GM18498 (cell line): Measurements from ENCODE around the gene GPR160.

Source experiments
- ATAC-seq: cut with Tn5 transposase; IDR thresholded peaks from one replicate; pipeline ENCODE4 v1.9.1; 2021; ENCODE audit warnings: mild to moderate bottlenecking, moderate library complexity; ENCODE audit not compliant: unreplicated experiment

The GPR160 gene

GRCh38 chr3:170063691-170064090 is 25.9 kb downstream of the GPR160 start:
- ATAC-seq, result no peak

DNA sequence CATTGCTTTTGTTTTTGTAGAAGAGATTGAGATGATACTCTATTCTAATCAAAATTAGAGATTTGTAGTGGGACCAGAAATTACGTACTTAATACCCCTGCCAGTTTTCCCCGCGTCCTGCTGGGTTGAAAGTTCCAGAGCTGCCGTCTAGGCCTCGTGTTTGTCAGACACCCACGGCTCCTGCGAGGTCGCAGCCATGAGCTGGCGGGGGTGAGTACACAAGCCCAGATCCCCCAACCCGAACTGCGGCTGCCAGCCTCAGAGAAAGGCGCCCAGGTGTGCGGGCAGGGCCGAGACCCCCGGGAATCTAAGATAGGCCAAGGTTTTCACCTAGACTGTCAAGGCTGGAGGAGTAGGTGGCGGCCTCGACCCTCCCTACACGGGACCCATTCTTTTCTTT is 26.3 kb downstream of the GPR160 start:
- no peak for ATAC-seq

DNA sequence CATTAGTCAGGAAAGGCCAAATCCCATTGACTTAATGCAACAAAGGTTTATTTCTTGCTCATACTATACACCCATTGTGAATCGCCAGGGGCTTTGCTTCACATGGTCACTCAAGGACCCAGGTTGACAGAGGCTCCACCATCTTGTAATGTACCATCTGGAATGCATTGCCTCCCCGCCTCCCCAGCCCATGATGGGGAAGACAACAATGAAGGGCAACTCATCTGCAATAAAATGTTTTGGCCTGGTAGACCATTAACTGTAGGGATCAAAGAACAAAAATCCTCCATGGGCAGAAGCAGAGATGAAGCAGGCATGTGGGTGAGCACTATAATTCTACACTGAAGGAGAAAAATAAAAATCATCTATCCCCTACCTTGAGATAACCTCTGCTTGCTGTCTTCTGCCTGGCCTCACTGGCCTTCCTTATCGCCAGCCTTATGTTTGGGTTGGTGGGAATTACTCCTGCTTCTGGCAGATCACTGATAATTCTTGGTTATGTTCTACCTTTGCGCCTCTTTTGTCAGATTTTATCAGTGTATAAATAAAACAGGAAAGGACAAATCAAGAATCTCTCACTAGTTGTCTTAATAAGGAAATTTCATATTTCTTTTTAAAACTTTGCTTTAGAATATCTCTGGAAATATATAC is 37.8 kb downstream of the GPR160 start:
- no peak for ATAC-seq

DNA sequence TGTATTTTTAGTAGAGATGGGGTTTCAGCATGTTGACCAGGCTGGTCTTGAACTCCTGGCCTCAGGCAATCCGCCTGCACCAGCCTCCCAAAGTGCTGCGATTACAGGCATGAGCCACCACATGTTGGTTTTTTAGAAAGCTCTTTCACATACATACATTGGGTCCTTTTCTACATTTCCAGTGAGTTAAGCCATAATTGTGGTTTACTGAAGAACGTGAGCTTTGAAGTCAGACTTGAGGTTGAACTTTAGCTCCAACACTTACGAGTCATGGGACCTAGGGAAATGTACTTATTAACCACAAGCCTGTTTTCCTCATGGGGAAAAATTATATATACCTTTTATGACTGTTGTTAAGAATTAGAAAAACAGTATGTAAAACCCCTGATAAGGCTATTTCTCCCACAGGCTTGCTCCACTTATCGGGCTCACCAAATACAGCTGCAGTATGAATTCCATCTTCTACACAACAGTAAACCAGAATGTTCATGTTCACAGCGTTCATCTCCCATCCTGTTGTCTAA is 39.0 kb downstream of the GPR160 start:
- no peak for ATAC-seq

GRCh38 chr3:170077361-170077760 is 39.6 kb downstream of the GPR160 start:
- ATAC-seq, result no peak

GRCh38 chr3:170078620-170079281 is 41.0 kb downstream of the GPR160 start:
- ATAC-seq, result no peak

DNA sequence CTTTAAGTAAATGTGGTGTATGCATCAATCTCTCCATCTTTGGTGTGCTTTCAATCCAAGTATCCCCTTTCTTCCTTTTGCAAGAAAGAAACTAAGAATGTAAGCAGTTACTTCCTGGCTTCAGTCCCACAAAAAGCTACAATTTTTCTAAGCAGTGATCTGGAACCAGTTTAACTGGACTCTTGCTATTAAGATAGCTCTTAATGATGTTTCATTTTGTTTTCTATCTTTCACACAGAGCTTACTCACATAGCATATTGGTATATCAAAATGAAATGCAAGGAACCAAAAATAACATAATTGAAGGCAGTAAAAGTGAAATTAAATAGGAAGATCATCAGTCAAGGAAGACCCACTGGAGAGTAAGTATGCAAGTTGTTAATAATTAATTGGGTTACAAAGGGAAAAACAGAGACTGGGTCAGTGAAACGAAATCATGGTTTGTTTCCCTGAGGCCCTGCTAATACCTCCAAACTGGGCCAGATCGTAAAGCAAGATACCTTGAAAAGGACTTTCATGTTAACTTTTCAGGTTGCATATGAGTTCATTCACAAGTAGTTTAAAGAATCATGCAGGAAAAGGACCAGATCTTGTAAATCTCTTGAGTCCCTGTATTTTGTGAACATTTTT is 41.9 kb downstream of the GPR160 start:
- no peak for ATAC-seq

GRCh38 chr3:170080605-170081004 is 42.8 kb downstream of the GPR160 start:
- no peak for ATAC-seq

DNA sequence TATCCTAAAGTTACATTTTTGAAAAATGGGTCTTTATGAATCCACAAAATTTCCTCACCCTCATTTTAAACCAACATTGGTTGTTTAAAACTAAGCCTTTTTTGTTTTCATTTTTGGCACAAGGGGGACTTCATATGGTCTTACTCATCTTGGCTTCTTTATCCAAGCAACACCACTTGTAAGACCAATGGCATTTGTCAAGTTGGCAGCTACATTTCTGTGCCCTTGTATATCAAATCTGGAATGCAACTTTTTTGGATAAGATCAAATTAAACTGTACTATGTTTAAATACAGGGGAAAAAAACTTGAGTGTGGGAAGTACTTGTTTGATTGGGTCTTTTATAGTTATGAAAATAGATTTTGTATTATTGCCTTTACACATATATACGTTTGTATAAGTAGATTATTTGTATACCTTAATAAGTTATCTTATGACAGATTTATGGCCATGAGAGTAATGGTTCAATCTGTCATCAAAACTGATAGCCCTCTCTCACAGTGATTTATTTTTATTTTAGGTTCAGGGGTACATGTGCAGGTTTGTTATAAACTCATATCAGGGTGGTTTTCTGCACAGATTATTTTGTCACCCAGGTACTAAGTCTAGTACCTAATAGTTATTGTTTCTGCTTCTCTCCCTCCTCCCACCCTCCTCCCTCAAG is 43.4 kb downstream of the GPR160 start:
- ATAC-seq, result no peak

DNA sequence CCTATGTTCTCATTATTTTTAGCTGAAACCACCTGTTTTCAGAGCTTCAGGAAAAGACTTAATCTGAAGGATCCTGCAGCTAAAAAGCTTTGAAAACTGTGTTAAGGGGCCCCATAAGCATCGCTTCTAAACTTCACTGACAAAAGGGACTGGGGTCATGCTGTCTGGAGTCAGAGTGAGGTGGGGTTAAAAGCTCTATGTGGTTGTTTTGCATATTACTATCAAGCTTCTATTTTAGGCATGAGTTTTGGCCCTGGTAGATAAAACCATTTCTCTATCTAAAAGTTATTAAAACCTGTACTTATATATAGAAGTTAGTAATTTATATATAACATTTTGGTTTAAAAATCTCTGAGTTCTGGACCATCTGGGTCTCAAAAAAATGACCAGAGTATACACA is 45.5 kb downstream of the GPR160 start:
- ATAC-seq, result no peak

- no peak for ATAC-seq
Measured at GRCh38 chr3:170085396-170085795, 47.6 kb downstream of the GPR160 start.

- no peak for ATAC-seq
Measured at GRCh38 chr3:170089862-170090600, 52.2 kb downstream of the GPR160 start.

DNA sequence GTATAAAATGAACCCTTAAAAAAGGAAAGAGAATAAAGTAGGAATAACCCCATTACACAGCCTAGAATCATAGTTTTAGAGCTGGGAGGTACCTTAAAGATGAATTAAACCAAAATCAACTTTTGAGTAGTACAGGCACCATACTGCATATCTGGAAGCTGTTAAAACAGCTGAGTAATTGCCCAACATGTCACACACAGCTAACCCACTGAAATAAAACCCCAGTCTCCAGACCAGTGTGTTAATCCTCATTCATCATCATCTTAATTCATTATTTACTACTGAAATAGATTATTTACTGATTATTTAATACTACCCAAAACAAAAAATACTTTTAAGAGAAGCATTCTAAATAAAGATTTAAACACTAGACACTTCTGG is 52.8 kb downstream of the GPR160 start:
- no peak for ATAC-seq

- no peak for ATAC-seq
Measured at GRCh38 chr3:170092907-170093306, 55.1 kb downstream of the GPR160 start.

GRCh38 chr3:170095771-170096170 is 58.0 kb downstream of the GPR160 start:
- no peak for ATAC-seq

- ATAC-seq, result peak; percentile 63
Measured at GRCh38 chr3:170096342-170096741, 58.5 kb downstream of the GPR160 start.

- ATAC-seq, result no peak
Measured at GRCh38 chr3:170098753-170099152, 61.0 kb downstream of the GPR160 start.

GRCh38 chr3:170100944-170101343 is 63.1 kb downstream of the GPR160 start:
- no peak for ATAC-seq

DNA sequence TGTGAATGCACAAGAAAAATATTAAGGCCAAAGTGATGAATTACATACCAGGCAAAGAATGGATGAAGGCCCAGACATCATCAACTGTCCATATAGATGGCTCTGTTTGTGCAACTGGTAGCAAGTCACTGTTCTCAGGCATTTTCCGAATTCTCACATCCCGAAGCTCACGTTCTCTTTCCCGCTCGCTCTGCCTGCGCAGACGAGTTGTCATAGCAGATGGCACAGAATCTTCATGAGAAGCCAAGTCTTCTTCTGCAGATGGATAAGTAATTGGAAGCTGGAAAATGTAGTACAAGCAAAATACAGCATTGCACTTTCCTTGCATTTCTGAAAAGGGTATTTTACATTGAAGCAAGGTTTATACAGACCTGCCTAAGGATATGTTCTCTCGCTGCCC is 64.6 kb downstream of the GPR160 start:
- no peak for ATAC-seq

DNA sequence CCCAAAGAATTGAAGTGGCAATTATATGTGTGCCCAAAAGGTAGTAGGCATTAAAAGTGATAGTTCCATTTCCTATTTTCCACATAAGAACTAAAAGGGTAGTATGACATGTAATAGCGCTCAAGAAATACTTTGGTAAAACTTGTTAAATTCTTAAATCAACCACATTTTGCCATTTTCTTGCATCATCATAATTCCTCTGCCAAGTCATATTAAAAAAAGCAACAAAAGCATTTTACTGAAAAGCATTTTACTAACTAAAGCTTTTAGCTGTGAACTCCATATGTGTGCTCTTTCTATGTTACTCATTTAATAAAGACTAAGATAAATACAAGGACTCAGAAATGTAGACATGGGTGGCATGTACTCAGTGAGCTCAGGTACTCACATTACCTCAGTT is 70.1 kb downstream of the GPR160 start:
- no peak for ATAC-seq

- no peak for ATAC-seq
Measured at GRCh38 chr3:170108955-170109354, 71.2 kb downstream of the GPR160 start.
